PC-9 (cell line): Measurements from ENCODE around the gene MTIF3. TPM values are rescaled to one million over a fixed set of nuclear protein-coding genes. Genes with fewer than 3 reads are reported as not detected.

ENCODE experiments used
- BruUV-seq: library from RNA; stranded (reverse); fragments of 400-500 nt; replicated peaks from 2 replicates; lab custom pipeline; 2021; lab: Mats Ljungman, UMichigan
- CTCF ChIA-PET: fragments of 300-600 bp; sonication (Branson Sonifier 250); formaldehyde crosslinking; loops from one replicate; lab custom pipeline; 2022; ENCODE audit warnings: antibody characterized with exemption; lab: Charles Lee
- POLR2A ChIA-PET: fragments of 300-600 bp; sonication (Branson Sonifier 250); formaldehyde crosslinking; loops from one replicate; lab custom pipeline; 2022; ENCODE audit warnings: antibody characterized with exemption; ENCODE audit not compliant: unreplicated experiment; lab: Charles Lee
- DNase-seq, 2 experiments: peaks; one replicate each; pipeline versions ENCODE4 v3.0.0 to v3.0.0-alpha.2; 2015 to 2022; ENCODE audit warnings: mixed read lengths in 1 of 2
- H2AFZ ChIP-seq: fragments of 200-600 bp; sonication (generic); 2 replicates; pipeline ENCODE4 v1.8.1; 2017; ENCODE audit warnings: antibody characterized with exemption
- H3F3A ChIP-seq: fragments of 200-600 bp; sonication (generic); 2 replicates; pipeline ENCODE4 v1.8.1; 2017; ENCODE audit warnings: antibody characterized with exemption, mild to moderate bottlenecking, low read depth; ENCODE audit not compliant: insufficient read depth
- H3K27ac ChIP-seq: fragments of 200-600 bp; sonication (generic); 2 replicates; pipeline ENCODE4 v1.6.1; 2016; ENCODE audit warnings: mixed run types
- H3K27me3 ChIP-seq: fragments of 200-600 bp; sonication (generic); 2 replicates; pipeline ENCODE4 v1.6.1; 2016; ENCODE audit warnings: low read depth, mixed run types; ENCODE audit not compliant: insufficient read depth
- H3K36me3 ChIP-seq: fragments of 200-600 bp; sonication (generic); 2 replicates; pipeline ENCODE4 v1.6.1; 2016; ENCODE audit warnings: low read depth, mixed run types
- H3K4me1 ChIP-seq: fragments of 200-600 bp; sonication (generic); replicated peaks from 2 replicates; pipeline ENCODE4 v1.6.1; 2016; ENCODE audit warnings: mixed run types; ENCODE audit not compliant: insufficient read depth
- H3K4me2 ChIP-seq: fragments of 200-600 bp; sonication (generic); 2 replicates; pipeline ENCODE4 v1.6.1; 2017; ENCODE audit warnings: mixed run types
- H3K4me3 ChIP-seq: fragments of 200-600 bp; sonication (generic); 2 replicates; pipeline ENCODE4 v1.6.1; 2016; ENCODE audit warnings: mixed run types
- H3K79me2 ChIP-seq: fragments of 200-600 bp; sonication (generic); 2 replicates; pipeline ENCODE4 v1.6.1; 2017; ENCODE audit warnings: low read depth, mixed run types
- H3K9me2 ChIP-seq: fragments of 200-600 bp; sonication (generic); 2 replicates; pipeline ENCODE4 v1.8.1; 2017; ENCODE audit warnings: mild to moderate bottlenecking; ENCODE audit not compliant: insufficient read depth
- H3K9me3 ChIP-seq: fragments of 200-600 bp; sonication (generic); 2 replicates; pipeline ENCODE4 v1.8.1; 2016; ENCODE audit warnings: low read depth; ENCODE audit not compliant: insufficient read depth
- H4K20me1 ChIP-seq: fragments of 200-600 bp; sonication (generic); 2 replicates; pipeline ENCODE4 v1.8.1; 2017; ENCODE audit not compliant: insufficient read depth
- EZH2 ChIP-seq: fragments of 200-600 bp; sonication (generic); IDR thresholded peaks from 2 replicates; pipeline ENCODE4 v1.8.0; 2017; ENCODE audit warnings: antibody characterized with exemption, low read depth
- intact Hi-C: fragments of 100-400 bp; cut with micrococcal nuclease; formaldehyde crosslinking; loops from one replicate; pipeline ENCODE4 v1.10.0; 2022; ENCODE audit not compliant: unreplicated experiment
- total RNA-seq: library from RNA; stranded (reverse); gene quantifications from 2 replicates; pipeline ENCODE4 v1.2.3, GENCODE V29; 2021
- TF ChIP-seq, protein P1 (sequence below): fragments of 200-600 bp; sonication (generic); conservative IDR thresholded peaks from 2 replicates; pipeline ENCODE4 v1.6.1; 2017; ENCODE audit warnings: mixed run types, antibody characterized with exemption, mild to moderate bottlenecking, moderate library complexity

The MTIF3 gene
- total RNA-seq, 1 experiment from 2014 or later, result 28.3 TPM

- Histone ChIP-seq H3K4me3 (peak overlapping the region; percentile 83; the same call in 1 of the 2 replicates), H3K4me1 (peaks cover 25% of the 10 kb centered on the region), H3K27ac (no peak overlapping the region), H3F3A (peaks cover 36% of the 10 kb centered on the region), H3K4me2 (peak overlapping the region; percentile 100), H3K79me2 (peaks cover 41% of the 10 kb centered on the region), H3K36me3 (no peaks in the 10 kb centered on the region), H3K9me2 (no peaks in the 10 kb centered on the region), H2AFZ (no peak overlapping the region), H3K9me3 (no peaks in the 10 kb centered on the region), H3K27me3 (no peaks in the 10 kb centered on the region), H4K20me1 (no peaks in the 10 kb centered on the region)
- BruUV-seq, result no TSS peak
- intact Hi-C loops, result no loop called here
- CTCF ChIA-PET, result no interaction called here
- POLR2A ChIA-PET, result no interaction called here
- no peak for DNase-seq
- TF ChIP-seq EZH2, result no peak
- TF ChIP-seq, protein P1, sequence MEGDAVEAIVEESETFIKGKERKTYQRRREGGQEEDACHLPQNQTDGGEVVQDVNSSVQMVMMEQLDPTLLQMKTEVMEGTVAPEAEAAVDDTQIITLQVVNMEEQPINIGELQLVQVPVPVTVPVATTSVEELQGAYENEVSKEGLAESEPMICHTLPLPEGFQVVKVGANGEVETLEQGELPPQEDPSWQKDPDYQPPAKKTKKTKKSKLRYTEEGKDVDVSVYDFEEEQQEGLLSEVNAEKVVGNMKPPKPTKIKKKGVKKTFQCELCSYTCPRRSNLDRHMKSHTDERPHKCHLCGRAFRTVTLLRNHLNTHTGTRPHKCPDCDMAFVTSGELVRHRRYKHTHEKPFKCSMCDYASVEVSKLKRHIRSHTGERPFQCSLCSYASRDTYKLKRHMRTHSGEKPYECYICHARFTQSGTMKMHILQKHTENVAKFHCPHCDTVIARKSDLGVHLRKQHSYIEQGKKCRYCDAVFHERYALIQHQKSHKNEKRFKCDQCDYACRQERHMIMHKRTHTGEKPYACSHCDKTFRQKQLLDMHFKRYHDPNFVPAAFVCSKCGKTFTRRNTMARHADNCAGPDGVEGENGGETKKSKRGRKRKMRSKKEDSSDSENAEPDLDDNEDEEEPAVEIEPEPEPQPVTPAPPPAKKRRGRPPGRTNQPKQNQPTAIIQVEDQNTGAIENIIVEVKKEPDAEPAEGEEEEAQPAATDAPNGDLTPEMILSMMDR, result no peak
Observed at GRCh38 chr13:27448308-27448707, 2.1 kb downstream of the MTIF3 start.

GRCh38 chr13:27446986-27447583 is 3.3 kb downstream of the MTIF3 start:
- Histone ChIP-seq H3K4me2 (no peak overlapping the region), H3F3A (peaks cover 36% of the 10 kb centered on the region), H3K4me1 (peaks cover 19% of the 10 kb centered on the region), H3K79me2 (peaks cover 41% of the 10 kb centered on the region), H3K9me2 (no peaks in the 10 kb centered on the region), H3K9me3 (no peaks in the 10 kb centered on the region), H3K4me3 (no peak overlapping the region), H3K27me3 (no peaks in the 10 kb centered on the region), H3K36me3 (no peaks in the 10 kb centered on the region), H2AFZ (no peak overlapping the region), H4K20me1 (no peaks in the 10 kb centered on the region), H3K27ac (no peak overlapping the region)
- BruUV-seq, result no TSS peak
- ChIA-PET POLR2A (no interaction called here), CTCF (no interaction called here)
- intact Hi-C loops, result no loop called here
- DNase-seq, result no peak
- no peak for TF ChIP-seq EZH2
- TF ChIP-seq, protein P1, result no peak

- intact Hi-C loops, result no loop called here
- Histone ChIP-seq H4K20me1 (no peaks in the 10 kb centered on the region), H2AFZ (no peak overlapping the region), H3K79me2 (peaks cover 24% of the 10 kb centered on the region), H3F3A (no peaks in the 10 kb centered on the region), H3K4me2 (no peak overlapping the region), H3K4me1 (no peaks in the 10 kb centered on the region), H3K27ac (no peak overlapping the region), H3K36me3 (no peaks in the 10 kb centered on the region), H3K27me3 (no peaks in the 10 kb centered on the region), H3K4me3 (no peak overlapping the region), H3K9me3 (no peaks in the 10 kb centered on the region), H3K9me2 (no peaks in the 10 kb centered on the region)
- TF ChIP-seq, protein P1, result no peak
- TF ChIP-seq EZH2, result no peak
- ChIA-PET CTCF (no interaction called here), POLR2A (interaction anchor here (0.7 kb wide), 1 partner anchor 277 kb away, joined by 3 read pairs; no protein-coding TSS in a partner anchor)
- DNase-seq, result no peak
- BruUV-seq, result no TSS peak
Observed at GRCh38 chr13:27442797-27443196, 7.6 kb downstream of the MTIF3 start.
